NCI-H460 (cell line): Measurements from ENCODE around the gene RAB30. TPM values are rescaled to one million over a fixed set of nuclear protein-coding genes. Genes with fewer than 3 reads are reported as not detected.
"Not testable (repeated sequence)": the region's sequence is repeated elsewhere in the genome, so short reads cannot be mapped to it uniquely, and the experiment has no call there.

ENCODE experiments used
- DNase-seq: peaks from one replicate; pipeline ENCODE4 v3.0.0-alpha.2; 2016; ENCODE audit warnings: low read depth; ENCODE audit errors: extremely low read depth
- total RNA-seq: library from RNA; depleted of rRNA; stranded (reverse); fragments of >200 nt; shearing (Covaris generic); gene quantifications from 2 replicates; pipeline ENCODE4 v1.2.3, GENCODE V29; 2014

The RAB30 gene
- total RNA-seq, 1 experiment from 2014 or later = 3.7 TPM

DNA sequence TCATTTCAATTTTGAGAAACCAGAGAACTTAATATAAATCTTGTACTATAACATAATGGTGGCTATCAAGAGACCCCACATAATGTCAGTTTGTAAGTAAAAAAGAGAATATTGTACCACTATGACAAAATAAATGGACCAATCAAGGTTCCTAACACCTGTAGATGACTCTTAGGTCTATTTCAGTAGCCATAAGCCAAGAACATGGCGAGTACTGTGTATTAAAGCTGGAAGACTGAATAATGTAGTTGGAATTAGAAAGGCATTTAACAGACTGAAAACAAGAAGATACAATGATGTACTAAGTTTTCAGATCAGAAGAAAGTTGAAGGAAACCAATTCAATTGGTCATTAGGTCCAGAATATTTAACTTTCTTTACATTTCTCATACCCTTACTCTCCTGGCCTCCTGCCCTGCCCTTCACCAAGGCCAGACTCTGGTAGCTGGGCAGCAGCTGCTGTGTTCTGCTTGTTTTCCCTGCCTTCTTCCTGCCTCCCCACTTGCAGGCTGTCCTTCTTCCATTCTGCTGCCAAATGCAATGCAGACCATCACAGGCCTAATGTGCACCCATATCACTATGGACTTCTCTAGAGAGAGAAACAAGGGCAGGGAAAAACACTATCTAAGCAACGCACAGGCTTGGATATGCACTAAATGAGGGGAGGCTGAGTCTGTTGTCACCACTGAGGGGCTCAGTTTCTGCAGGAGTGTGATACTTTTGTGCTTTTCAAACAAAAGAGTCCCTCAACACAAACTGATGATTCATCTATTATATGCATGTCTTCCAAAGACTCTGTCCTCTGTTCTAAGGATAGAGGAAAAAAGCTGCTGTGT, 60.1 kb downstream of the RAB30 start:
- DNase-seq = no peak

DNA sequence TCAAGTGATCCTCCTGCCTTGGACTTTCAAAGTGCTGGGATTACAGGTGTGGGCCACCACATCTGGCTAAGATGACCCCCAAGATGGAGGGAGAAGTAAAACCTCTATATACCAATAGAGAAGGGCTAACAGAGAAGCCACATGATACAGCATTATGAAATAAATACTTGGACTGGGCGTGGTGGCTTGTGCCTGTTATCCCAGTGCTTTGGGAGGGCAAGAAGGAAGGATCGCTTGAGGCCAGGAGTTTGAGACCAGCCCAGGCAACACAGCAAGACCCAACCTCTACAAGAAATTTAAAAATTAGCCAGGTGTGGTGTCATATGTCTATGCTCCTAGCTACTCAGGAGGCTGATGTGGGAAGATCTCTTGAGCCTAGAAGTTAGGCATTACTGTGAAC, 61.7 kb downstream of the RAB30 start:
- no peak for DNase-seq

DNA sequence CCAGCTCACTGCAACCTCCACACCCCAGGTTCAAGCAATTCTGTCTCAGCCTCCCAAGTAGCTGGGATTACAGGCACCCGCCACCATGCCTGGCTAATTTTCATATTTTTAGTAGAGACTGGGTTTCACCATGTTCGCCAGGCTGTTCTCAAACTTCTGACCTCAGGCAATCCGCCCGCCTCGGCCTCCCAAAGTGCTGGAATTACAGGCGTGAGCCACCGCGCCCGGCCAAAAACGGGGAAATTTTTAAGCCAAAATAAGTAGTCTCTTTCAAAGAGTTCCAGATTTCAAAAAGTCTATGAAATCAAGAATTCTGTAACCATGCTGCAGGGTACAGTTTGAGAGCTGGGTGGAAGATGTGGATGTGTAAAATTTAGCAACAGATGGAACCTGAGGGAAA, 62.6 kb downstream of the RAB30 start:
- DNase-seq = not testable (repeated sequence)

DNA sequence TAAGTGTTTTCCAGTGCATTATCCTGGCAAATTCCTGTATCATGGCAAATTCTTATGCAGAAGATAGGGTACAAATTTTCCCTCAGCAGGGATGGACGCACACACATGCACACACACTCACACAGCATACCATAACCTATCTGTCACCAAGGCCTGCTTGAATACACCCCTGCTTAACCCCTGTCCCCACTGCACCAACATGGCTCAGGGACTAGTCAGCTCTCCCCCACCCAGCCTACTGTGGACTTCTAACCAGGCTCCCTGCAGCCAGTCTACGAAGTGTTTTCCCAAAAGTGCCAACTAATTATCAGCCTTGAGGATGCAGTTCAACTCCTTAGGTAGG, 63.1 kb downstream of the RAB30 start:
- no peak for DNase-seq

DNA sequence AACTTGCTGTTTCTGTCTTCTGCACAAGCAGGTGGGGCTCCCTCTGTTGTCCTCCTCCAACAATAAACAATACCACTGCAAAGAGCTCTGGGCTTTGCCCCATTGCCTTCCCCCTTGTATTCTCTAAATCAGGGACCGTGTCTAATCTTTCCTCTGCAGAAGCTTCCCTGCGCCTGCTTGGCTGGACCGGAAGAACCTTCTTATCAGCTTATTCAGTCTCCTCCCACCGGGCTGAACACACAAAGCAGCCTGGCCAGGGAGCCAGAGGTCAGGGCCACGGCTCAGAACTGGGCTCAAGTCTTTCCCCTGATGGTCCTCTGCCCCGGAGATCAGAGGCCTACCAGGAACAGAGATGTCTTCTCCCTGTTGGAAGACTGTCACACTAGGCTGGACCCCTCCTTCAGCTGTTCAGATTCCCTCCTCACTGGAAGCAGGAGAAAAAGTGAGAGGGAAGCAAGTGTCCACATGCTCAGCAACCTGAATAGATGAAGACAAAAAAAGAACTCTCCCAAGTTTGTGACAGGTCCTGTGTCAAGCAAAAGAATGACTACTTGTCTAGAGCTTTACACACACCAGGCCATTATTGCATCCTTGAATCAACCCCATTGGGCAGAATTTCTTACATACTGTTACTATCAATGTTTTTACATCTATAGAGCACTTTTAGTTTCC, 63.7 kb downstream of the RAB30 start:
- no peak for DNase-seq

DNA sequence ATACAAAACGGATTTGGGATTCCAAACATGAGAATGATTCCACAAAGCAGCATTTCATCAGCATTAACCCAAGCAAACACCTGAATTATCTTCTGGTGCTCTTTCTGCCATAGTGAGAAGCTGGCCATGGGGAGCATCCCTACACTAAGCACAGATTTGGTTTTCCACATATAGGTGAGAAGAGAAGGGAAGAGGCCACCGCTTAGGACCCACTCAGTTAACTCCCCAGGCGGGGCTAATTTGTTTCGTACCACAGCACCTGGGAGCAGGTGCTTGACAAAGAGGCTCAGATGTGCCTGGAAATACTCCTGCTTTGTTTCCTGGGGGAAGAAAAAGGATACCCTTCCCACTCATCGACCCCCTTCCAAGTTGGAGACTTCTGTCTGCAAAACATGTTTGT, 64.2 kb downstream of the RAB30 start:
- no peak for DNase-seq

DNA sequence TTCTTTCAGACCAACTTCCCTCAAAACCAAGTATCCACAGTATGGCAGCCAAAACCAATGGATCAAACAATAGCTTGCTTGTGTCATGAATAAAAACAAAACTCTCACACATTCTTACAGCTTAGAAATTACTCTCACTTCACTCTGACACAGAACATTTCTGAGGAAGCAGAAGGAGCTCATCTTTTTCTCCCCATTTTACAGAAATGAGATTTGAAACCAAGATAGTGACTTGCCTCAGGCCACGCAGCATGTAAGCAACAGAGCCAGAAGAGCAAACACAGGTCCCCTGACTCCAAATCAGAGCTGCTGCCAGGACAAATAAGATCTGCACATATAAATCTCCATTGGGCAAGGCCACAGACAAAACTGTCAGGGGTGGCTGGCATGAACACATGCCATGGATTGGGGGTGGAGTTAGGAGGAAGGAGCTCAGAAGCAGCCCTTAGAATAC, 64.8 kb downstream of the RAB30 start:
- no peak for DNase-seq

DNA sequence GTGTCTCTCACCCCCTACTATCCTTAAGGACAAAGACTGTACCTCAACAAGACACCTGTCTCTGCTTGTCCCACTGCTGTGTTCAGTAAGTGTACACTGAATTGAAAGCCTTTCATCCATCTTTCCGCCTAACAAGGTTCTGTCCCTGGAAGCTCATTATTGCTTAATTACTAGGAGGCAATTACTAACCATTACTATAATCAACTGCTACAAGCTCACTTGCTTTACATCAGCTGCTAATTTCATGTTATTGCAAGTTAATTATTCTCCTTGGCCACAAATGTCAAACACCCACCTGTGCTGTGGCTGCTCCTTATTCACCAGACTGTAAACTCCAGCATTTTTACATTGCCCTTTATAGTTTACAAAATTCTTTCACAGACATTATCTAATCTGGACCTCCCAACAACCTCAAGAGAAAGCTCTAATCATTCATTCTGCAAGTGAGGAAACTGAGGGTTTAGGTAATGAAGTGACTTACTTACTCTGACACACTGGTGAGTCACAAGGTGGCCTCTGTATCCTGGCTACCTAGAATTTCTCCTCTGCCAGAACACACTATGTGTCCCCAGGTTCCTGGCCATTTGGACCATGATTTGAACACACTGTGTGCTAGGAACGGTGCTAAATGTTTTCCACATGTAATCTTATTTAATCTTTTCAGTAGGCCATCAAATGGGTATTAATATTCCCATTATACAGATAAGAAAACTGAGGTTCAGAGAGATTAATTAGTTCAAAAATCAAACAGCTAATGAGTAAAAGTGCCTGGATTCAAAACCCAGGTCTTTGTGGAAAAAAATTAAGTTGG, 66.7 kb downstream of the RAB30 start:
- DNase-seq = no peak

DNA sequence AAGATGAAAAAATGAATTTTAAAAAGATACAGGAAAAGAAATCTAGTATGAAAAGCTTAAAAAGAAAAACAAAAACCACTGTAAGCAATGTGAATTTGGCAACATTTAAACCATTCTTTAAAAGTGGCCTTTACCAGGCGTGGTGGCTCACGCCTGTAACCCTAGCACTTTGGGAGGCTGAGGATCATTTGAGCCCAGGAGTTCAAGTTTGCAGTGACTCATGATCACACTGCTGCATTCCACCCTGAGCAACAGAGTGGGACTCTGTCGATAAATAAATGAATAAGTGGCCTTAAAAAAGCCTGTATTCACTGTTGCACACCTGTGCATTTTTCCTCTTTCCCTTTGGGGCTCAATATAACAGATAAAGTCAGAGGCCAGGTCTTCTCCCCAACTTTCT, 69.2 kb downstream of the RAB30 start:
- no peak for DNase-seq

DNA sequence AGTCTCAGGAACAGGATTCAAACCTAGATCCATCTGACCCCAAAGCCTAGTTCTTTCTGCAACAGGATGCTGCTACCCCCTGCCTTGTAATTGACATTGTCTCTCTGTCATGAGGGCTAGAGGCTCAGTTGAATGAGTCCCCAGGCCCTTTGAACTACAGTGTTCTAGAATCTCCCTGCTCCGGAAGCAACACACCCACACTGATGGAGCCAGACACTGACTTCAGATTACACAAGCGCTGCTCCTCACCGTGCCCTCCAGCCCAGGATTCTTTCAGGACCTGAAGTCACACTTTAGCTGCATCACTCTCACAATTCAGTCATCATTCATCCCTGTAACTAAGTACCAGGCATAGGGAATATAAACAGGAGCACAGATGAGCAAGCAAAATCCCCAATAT, 69.6 kb downstream of the RAB30 start:
- DNase-seq = no peak

DNA sequence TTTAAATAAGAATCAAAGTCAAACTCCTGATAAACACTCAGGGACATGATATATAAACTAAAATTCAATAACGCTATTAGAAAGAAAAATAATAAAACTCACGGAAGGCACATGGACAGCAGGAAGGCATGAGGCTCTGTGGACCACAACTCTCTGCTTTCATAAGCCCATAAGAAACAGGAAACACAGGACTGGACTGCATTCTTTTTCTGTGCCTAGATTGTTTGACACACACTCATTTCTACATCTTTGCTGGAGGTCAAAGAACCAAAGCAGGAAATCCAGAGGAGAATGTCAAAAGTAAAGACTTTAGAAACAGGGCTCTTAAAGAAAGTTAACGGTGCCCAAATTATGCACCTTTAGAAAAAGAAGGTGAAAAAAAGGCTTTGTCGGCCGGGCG, 71.3 kb downstream of the RAB30 start:
- DNase-seq = no peak

DNA sequence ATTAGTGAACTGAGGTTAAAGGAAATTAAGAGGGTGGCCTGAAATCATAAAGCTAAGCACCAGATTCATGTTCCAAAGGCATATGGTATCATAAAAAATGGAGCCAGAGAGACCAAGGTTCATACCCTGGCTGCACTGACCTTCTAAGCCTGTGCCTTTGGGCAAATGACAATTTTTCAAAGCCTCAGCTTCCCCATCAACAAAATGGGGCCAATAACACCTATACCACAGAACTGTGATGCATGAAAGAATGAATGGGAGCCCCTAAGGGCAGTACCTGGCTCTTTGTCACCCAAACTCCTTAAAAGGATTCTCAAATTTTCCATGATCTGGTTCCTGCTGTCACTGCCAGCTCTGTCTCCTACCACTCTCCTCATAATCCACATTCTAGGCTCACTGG, 72.5 kb downstream of the RAB30 start:
- DNase-seq = no peak

DNA sequence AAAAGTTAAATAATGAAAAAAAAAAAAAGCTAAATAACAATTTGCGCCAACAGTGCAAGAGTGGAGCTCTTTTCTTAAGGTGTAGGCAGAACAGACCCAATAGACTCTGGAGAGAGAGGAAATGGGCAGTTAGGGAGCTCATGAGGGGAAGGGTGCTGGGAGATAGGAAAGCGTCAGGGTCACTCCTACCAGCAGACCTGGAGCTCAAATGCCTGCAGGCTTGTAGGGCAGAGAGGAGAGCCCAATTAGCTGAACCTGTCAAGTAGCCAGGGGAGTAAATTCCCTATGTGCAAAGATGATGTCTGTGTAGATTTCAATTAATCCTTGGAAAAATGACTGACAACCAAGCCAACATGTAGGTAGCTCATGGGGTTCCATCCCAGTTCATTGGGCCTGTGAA, 73.0 kb downstream of the RAB30 start:
- no peak for DNase-seq

DNA sequence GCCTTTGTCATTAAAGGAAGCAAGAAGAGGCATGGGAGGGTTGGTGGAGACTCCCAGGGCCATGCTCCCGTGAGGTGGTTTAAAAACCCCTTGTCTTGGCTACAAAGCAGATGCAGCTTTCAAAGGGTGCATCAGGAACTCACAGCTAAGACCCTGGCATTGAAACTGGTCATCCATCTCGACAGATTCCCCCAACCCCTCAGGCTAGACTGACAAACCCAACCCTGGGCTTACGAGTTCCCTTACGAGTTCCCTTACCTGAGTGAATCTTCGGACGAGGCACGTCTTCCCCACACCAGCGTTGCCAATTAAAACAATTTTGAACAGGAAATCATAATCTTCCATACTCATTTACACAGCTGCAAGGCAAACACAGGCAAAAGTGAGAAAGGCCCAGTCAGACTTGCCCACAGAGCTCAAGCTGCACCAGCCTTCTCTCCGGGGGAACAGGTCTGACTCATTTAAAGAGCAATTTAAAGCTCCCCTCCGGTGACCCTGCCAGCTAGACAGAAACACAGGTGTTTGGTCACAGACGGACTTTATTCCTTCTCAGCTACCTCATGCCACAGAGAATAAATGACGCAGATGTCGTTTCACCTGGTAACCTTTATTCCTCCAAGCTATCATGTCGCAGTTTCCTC, 74.6 kb downstream of the RAB30 start:
- no peak for DNase-seq

DNA sequence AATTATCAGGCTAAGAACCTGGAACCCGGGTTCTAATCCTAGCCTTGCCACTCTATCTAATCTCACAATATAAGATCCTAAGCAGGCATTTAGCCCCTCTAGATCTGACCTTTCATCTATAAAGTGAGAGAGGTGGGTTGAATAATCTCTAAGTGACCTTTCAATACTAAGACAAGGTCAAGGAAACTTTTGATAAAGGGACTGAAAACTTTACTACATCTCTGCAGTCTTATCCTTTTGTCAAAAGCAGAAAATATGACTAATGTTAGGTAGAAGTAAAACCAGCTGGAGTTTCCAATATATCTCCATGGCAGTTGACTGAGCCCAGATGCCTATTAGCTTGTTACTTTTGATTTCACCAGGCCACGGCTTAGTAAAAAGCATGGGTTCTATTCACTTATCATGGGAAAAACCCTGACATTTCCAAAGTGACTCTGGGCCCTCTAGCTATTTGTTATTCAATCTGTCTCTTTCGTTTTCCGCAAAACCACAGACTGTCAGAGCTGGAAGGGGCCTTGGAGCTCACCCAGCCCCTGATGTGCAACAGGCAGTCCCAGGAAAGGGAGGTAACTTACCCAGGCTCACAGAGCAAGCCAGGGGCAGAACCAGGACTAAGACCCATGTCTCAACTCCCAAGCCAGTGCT, 75.8 kb downstream of the RAB30 start:
- no peak for DNase-seq

DNA sequence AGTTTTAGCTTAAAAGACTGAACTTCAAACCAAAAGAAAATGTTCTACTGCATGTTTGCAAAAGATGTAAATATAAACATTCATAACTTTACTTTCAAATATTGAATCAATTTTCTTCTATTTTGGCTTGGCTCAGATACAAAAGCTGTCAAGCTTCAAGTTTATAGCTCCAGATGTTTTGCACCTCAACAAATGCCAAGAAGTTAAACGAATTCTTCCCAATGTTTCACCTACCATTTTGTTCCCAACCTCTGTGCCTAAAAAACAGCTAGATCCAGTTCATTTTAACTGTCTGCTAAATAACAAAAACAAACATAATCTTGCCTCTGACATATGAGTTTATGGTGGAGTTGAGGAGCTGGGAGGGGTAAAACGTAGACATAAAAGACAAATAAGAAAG, 76.5 kb downstream of the RAB30 start:
- no peak for DNase-seq

DNA sequence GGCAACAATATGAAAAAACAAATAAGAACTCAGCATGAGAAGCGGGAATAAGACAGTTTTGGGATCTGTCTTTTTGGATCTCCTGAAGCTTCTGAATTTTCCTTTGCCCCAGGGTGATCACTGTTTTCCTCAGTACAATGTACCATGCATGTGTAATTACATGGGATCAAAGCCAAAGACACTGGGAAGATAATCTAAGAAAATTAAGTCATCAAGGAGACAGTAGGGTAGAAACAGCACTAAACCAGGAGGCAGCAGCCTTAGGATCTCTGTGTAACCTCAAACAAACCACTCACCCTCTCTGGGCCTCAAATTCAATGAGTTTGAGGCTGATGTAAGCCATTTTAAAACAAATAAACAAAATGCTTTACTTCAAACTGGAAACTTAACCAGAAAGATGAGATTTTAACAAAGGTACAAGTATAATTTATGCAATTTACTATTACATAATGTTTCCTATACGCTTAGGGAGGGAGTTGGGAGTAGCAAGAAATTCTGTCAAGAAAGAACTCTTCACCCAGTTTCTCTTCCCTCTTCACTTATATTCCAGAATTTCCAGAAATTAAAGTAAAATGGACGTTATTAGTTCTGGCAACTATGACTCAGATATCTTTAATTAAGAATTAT, 77.0 kb downstream of the RAB30 start:
- DNase-seq = no peak

DNA sequence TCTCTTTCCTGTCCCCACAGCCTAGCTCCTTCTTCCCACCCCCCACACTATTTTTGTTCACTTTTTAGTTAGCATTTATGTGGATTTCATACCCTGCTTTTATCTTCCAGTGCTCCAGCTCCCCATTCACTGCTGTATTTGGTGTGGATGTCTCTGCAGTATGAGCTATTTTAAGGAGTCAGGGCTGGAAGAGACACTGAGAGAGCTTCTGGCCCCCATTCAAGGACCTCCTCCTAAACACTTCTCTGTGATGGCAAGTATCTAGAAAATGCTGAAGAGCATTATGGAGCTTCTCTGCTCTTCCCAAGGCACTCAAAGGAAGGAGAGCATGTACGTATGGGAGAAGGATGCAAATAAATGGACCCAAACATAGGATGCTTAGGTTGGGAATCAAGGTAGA, 79.5 kb downstream of the RAB30 start:
- DNase-seq = no peak

DNA sequence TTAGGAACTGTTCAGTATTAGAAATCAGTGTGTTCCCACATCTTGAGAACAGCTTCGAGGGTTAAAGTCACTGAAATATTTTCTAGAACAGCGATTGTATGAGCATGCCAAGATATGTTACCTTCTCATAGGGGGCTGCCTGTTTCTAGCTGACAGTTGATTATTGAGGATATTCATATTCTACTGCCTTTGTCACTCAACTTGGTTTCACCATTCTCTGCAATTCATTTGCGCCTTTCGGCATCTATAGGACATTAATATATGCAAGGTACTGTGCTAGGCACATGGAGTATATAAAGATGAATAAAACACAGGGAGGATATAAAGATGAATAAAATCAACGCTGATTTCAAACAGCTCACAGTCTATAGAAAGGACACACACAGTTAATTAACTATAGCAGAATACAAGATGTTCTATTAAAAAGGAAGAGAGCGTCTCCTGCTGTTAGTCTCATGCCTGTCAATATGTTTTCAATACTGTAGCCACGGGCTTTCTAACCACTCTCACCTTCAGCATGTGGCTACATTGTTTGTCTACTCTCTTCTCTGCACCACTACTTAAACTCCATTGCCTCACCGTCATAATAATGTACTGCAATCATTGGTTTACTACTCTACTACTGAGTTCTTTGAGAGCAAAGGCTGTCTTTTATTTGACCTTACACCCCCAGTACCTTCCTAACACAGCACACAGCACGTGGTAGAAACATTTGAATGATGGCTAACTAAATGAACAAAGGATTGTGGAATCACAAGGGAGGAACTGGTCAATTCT, 81.9 kb downstream of the RAB30 start:
- DNase-seq = no peak
